SK-N-MC (cell line): ENCODE results near the gene CXCR6.

Experiments used
- EZH2 ChIP-seq: fragments of 200-600 bp; sonication (generic); IDR thresholded peaks from one replicate; pipeline ENCODE4 v1.6.1; 2017; ENCODE audit warnings: antibody characterized with exemption
- FOXP2 ChIP-seq: optimal IDR thresholded peaks from 2 replicates; pipeline ENCODE3; 2011; ENCODE audit warnings: mild to moderate bottlenecking, moderate library complexity; ENCODE audit not compliant: insufficient read depth; ENCODE audit errors: extremely low read length, control extremely low read depth

- TF ChIP-seq FOXP2: no peak
- no peak for TF ChIP-seq EZH2
Measured at GRCh38 chr3:45957586-45957985, 14.3 kb downstream of the CXCR6 start.
